ENCODE data around the gene ADAD2. TPM values are rescaled to one million over a fixed set of nuclear protein-coding genes. Genes with fewer than 3 reads are reported as not detected.

ADAD2 gene
- total and polyA plus RNA-seq, 9 of the 15 experiments (the other 6 are each of a cell fraction or from before 2014, with no cell fraction given), result 0.07 TPM; not detected in 8

- Histone ChIP-seq H3K9me3 (replicated peaks; ENCODE audit: control insufficient read depth, insufficient read depth, low read depth, low read length) (no peaks in the 10 kb centered on the region), H3K4me3 (no peak overlapping the region), H3K4me2 (ENCODE audit: insufficient read depth, low read length) (no peak overlapping the region), H3K9me1 (ENCODE audit: control insufficient read depth, insufficient read depth, low read length) (no peaks in the 10 kb centered on the region), H2AFZ (ENCODE audit: low read depth, low read length) (no peak overlapping the region), H3K9ac (ENCODE audit: insufficient read depth in 1 of 2, low read depth in 2 of 2, low read length in 2 of 2) (no peak overlapping the region), H3K4me1 (replicated peaks in 1 of 2; ENCODE audit: control insufficient read depth in 2 of 2, insufficient read depth in 2 of 2, low read length in 2 of 2) (peaks cover 0 to 4% of the 10 kb centered on the region in 2 experiments; a peak in 1 of 5 replicates), H3K27ac (ENCODE audit: extremely low read depth, low read depth, low read length) (no peak overlapping the region), H3K36me3 (ENCODE audit: control insufficient read depth, insufficient read depth, low read length) (no peaks in the 10 kb centered on the region), H4K20me1 (replicated peaks; ENCODE audit: control insufficient read depth, insufficient read depth, low read length) (no peaks in the 10 kb centered on the region), H3K27me3 (ENCODE audit: control insufficient read depth in 2 of 2, insufficient read depth in 2 of 2, low read length in 2 of 2) (peaks cover 28 to 56% of the 10 kb centered on the region in 2 experiments; a peak in 4 of 5 replicates), H3K79me2 (ENCODE audit: control insufficient read depth, insufficient read depth, low read length) (no peaks in the 10 kb centered on the region)
- in situ Hi-C loops (cut with MboI), result no loop called here
- intact Hi-C loops (cut with micrococcal nuclease), result no loop called here
- DNase-seq (ENCODE audit: extremely low read depth in 1 of 4, low spot score in 3 of 4), result no peak
- CTCF ChIA-PET (ENCODE audit: low intra/inter-chr PET ratio), result no interaction called here
- BruUV-seq (replicated peaks), result no TSS peak
- FAIRE-seq, result no peak
- peak; percentile 35; the same call in 1 of the 2 replicates for TF ChIP-seq ZNF316 (IDR thresholded peaks at IDR 0.05)
- no peak for TF ChIP-seq THRB (CRISPR knock-in tag; conservative IDR thresholded peaks at IDR 0.05)
- TF ChIP-seq NFE2L1 (tag; IDR thresholded peaks at IDR 0.05; ENCODE audit: borderline replicate concordance, low read depth), result peak; percentile 26; the same call in 1 of the 2 replicates
- no peak for TF ChIP-seq CHD4 (IDR thresholded peaks at IDR 0.05; ENCODE audit: insufficient read depth, insufficient replicate concordance, low read depth, low read length, poor library complexity, severe bottlenecking)
- TF ChIP-seq MAFG (tag; conservative IDR thresholded peaks at IDR 0.05), result peak; percentile 52; the same call in 1 of the 2 replicates
- no peak for TF ChIP-seq JUND (IDR thresholded peaks at IDR 0.05; ENCODE audit: borderline replicate concordance, low read depth, low read length)
- TF ChIP-seq JUND (tag; IDR thresholded peaks at IDR 0.05; ENCODE audit: borderline replicate concordance, low read depth, low read length), result 0 out of 3 replicates have a peak, but pooled peaks have one; percentile 8
- TF ChIP-seq CTCF (IDR thresholded peaks at IDR 0.05 in 2 of 3, conservative IDR thresholded peaks at IDR 0.05 in 1 of 3; ENCODE audit: insufficient read depth in 2 of 3, low read depth in 1 of 3, low read length in 3 of 3), result peak in 2 of 3 experiments; percentile 14 to 21; a peak in 1 of 6 replicates
- peak; percentile 17 for TF ChIP-seq MEIS2 (IDR thresholded peaks at IDR 0.05; ENCODE audit: partially characterized antibody)
- 0 out of 2 replicates have a peak, but pooled peaks have one; percentile 31 for TF ChIP-seq ATF3 (IDR thresholded peaks at IDR 0.05)
- TF ChIP-seq ATF3 (CRISPR knock-in tag; conservative IDR thresholded peaks at IDR 0.05), result no peak
- no peak for TF ChIP-seq POLR3A (IDR thresholded peaks at IDR 0.05; ENCODE audit: borderline replicate concordance, extremely low read depth, insufficient read depth, insufficient read length)
- 0 out of 4 replicates have a peak, but pooled peaks of 1 of the 2 experiments have one; percentile 9 for TF ChIP-seq TEAD1 (CRISPR knock-in tag; IDR thresholded peaks at IDR 0.05)
- 0 out of 2 replicates have a peak, but pooled peaks have one; percentile 15 for TF ChIP-seq C11orf30 (IDR thresholded peaks at IDR 0.05; ENCODE audit: low read depth)
- POLR2A ChIA-PET, result interaction anchor here (1.2 kb wide), 2 partner anchors 11 to 14 kb away, joined by 3 to 4 read pairs; no protein-coding TSS in a partner anchor
- 21% methylated on average over 5 of the region's 5 CpGs for WGBS (ENCODE audit: insufficient coverage, low coverage, missing lambda C conversion rate)
- ATAC-seq, result peak; percentile 39; the same call in 1 of the 3 replicates
Measured at GRCh38 chr16:84156342-84156784, 34.6 kb upstream of the ADAD2 start.

Measured in K562 (cell line).